HuH-7 (cell line): ENCODE measurements around the gene PCDHGA9.
"Not testable (repeated sequence)": the region's sequence is repeated elsewhere in the genome, so short reads cannot be mapped to it uniquely, and the experiment has no call there.

Source experiments
- DNase-seq: peaks from one replicate; pipeline ENCODE4 v3.0.0; 2011; ENCODE audit warnings: low spot score

The PCDHGA9 gene

GRCh38 chr5:141414548-141415274 is 12.1 kb downstream of the PCDHGA9 start:
- DNase-seq: not testable (repeated sequence)

GRCh38 chr5:141415275-141415618 is 12.7 kb downstream of the PCDHGA9 start:
- DNase-seq: not testable (repeated sequence)

DNA sequence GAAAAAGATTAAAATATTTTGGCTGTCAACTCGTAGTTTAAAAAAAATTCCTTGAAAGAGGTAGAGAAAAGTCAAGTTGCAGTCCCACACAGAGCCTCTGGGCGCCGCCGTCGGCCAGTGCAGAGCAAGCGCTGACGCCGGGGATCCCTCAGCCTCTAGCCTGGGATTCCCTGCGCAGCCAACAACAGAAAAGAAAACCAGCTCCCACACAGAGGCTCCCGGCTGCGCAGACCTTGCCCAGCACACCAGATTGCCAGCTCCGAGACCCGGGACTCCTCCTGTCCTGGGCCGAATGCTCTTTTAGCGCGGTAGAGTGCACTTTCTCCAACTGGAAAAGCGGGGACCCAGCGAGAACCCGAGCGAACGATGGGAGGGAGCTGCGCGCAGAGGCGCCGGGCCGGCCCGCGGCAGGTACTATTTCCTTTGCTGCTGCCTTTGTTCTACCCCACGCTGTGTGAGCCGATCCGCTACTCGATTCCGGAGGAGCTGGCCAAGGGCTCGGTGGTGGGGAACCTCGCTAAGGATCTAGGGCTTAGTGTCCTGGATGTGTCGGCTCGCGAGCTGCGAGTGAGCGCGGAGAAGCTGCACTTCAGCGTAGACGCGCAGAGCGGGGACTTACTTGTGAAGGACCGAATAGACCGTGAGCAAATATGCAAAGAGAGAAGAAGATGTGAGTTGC is 15.1 kb downstream of the PCDHGA9 start, which contains the start of gene PCDHGB7:
Gene PCDHGB7 (plus strand): TSS at position 184 of the 679 bp plus-strand sequence. CDS start 183 bp downstream, at position 367.
- DNase-seq: not testable (repeated sequence)

GRCh38 chr5:141419074-141419880 is 16.7 kb downstream of the PCDHGA9 start:
- no peak for DNase-seq

- DNase-seq: no peak
Measured at GRCh38 chr5:141420855-141421488, 18.4 kb downstream of the PCDHGA9 start, which contains the start of gene PCDHGA11. Gene PCDHGA11 (plus strand): TSS chr5:141421051. CDS start chr5:141421228, 177 bp downstream.

DNA sequence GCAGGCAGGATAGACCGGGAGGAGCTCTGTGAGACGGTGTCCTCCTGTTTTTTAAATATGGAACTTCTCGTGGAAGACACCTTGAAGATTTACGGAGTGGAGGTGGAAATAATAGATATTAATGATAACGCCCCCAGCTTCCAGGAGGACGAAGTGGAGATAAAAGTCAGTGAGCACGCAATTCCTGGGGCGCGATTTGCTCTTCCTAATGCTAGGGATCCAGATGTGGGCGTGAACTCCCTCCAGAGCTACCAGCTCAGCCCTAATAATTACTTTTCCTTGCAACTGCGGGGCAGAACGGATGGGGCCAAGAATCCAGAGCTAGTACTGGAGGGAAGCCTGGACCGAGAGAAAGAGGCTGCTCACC is 18.9 kb downstream of the PCDHGA9 start:
- DNase-seq: no peak

GRCh38 chr5:141422742-141423291 is 20.2 kb downstream of the PCDHGA9 start:
- no peak for DNase-seq

DNA sequence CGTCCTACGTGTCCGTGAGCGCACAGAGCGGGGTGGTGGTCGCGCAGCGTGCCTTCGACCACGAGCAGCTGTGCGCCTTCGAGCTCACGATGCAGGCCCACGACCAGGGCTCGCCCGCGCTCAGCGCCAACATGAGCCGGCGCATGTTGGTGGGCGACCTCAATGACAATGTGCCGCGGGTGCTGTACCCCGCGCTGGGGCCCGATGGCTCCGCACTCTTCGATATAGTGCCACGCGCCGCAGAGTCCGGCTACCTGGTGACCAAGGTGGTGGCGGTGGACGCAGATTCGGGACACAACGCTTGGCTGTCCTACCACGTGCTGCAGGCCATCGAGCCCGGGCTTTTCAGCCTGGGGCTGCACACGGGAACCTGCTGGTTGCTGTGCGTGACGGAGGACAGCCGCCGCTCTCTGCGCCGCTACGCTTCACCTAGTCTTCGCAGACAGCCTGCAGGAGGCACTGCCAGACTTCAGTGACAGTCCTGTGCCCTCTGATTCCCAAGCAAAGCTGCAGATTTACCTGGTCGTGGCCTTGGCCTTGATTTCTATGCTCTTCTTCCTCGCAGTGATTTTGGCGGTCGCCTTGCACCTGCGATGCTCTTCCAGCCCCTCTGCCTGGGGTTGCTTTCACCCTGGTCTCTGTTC is 25.3 kb downstream of the PCDHGA9 start:
- no peak for DNase-seq

GRCh38 chr5:141430332-141431113 is 27.9 kb downstream of the PCDHGA9 start, which contains the start of gene PCDHGA12:
Gene PCDHGA12 (plus strand): TSS chr5:141430507. CDS start chr5:141430760, 253 bp downstream.
- no peak for DNase-seq

GRCh38 chr5:141431286-141431685 is 28.7 kb downstream of the PCDHGA9 start:
- no peak for DNase-seq

DNA sequence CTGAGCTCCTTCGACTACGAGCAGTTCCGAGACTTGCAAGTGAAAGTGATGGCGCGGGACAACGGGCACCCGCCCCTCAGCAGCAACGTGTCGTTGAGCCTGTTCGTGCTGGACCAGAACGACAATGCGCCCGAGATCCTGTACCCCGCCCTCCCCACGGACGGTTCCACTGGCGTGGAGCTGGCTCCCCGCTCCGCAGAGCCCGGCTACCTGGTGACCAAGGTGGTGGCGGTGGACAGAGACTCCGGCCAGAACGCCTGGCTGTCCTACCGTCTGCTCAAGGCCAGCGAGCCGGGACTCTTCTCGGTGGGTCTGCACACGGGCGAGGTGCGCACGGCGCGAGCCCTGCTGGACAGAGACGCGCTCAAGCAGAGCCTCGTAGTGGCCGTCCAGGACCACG is 29.7 kb downstream of the PCDHGA9 start:
- not testable (repeated sequence) for DNase-seq

- not testable (repeated sequence) for DNase-seq
Measured at GRCh38 chr5:141432726-141433125, 30.1 kb downstream of the PCDHGA9 start.

DNA sequence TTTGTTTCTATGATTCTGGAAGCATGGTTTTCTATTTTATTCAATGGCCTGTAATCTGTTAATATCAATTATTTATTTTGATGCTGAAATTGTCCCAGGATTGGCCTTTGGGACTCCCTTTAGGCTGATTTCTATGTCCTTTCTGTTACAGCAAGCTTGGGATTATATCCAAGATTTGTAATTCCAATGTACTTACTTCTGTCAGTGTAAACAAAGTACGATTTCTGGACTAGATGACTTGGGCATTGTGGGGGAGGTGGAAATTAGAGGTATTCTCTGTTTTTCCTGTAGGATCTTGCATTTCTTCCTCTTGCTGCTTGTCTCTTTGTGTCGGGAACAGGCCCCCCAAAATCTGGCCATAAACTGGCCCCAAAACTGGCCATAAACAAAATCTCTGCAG is 31.4 kb downstream of the PCDHGA9 start:
- DNase-seq: no peak

- no peak for DNase-seq
Measured at GRCh38 chr5:141437221-141437620, 34.6 kb downstream of the PCDHGA9 start.

- no peak for DNase-seq
Measured at GRCh38 chr5:141439411-141440141, 37.0 kb downstream of the PCDHGA9 start.

- no peak for DNase-seq
Measured at GRCh38 chr5:141440341-141440740, 37.8 kb downstream of the PCDHGA9 start.

DNA sequence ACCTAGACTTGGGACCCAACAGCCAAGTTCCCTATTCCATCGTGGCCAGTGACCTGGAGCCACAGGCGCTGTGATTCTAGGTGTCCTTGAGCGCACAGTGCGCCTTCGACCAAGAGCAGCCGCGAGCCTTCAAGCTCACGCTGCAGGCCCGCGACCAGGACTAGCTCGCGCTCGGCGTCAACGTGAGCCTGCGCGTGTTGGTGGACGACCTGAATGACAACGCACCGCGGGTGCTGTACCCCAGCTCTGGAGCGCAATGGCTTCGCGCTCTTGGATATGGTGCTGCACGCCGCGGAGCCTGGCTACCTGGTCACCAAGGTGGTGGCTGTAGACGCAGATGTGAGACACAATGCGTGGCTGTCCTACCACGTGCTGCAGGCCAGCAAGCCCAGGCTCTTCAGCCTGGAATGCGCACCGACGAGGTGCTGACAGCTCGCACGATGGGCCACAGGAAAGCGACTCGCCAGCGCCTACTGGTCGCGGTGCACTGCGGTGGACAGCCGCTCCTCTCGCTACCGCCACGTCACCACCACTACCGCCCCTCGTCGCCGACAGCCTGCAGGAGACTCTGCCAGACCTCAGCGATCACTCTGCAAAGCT is 39.1 kb downstream of the PCDHGA9 start:
- DNase-seq: no peak
